Skin of body (tissue), 2 donors: ENCODE data around the gene ZFP36L1. TPM values are rescaled to one million over a fixed set of nuclear protein-coding genes. Genes with fewer than 3 reads are reported as not detected.
A peak's percentile ranks its signal among the peaks of the same experiment; 100 is the strongest.

Experiments
- DNase-seq: peaks from one replicate; lab custom pipeline; 2025; lab: John Stamatoyannopoulos, UW
- total RNA-seq: library from RNA; depleted of rRNA; stranded (reverse); fragments of >200 nt; gene quantifications from one replicate; pipeline ENCODE4 v1.2.3, GENCODE V29; 2014

The ZFP36L1 gene
- total RNA-seq, result 87.7 TPM

GRCh38 chr14:68792979-68793733, at the start of gene ZFP36L1:
ZFP36L1 (minus strand) TSS chr14:68793067; CDS start chr14:68792938, 129 bp downstream.
- peak; percentile 99 for DNase-seq

GRCh38 chr14:68842298-68842697, 49.4 kb upstream of the ZFP36L1 start:
- DNase-seq, result no peak

- no peak for DNase-seq
These were observed 48.3 kb upstream of the ZFP36L1 start for GRCh38 chr14:68841016-68841809.

- no peak for DNase-seq
These were observed 47.6 kb upstream of the ZFP36L1 start for GRCh38 chr14:68840454-68840853.

- DNase-seq, result no peak
These were observed 43.2 kb upstream of the ZFP36L1 start for GRCh38 chr14:68836082-68836481.

GRCh38 chr14:68834816-68835215, 41.9 kb upstream of the ZFP36L1 start:
- DNase-seq, result no peak

- peak; percentile 4 for DNase-seq
These were observed 35.8 kb upstream of the ZFP36L1 start for GRCh38 chr14:68828698-68829097.

GRCh38 chr14:68825729-68826128, 32.9 kb upstream of the ZFP36L1 start:
- no peak for DNase-seq

- DNase-seq, result no peak
These were observed 31.9 kb upstream of the ZFP36L1 start for GRCh38 chr14:68824517-68825347.

GRCh38 chr14:68824207-68824516, 31.3 kb upstream of the ZFP36L1 start:
- no peak for DNase-seq

- DNase-seq, result no peak
These were observed 30.8 kb upstream of the ZFP36L1 start for GRCh38 chr14:68823434-68824206.

- no peak for DNase-seq
These were observed 30.1 kb upstream of the ZFP36L1 start for GRCh38 chr14:68822926-68823325.

- no peak for DNase-seq
These were observed 29.3 kb upstream of the ZFP36L1 start for GRCh38 chr14:68822132-68822651.

- no peak for DNase-seq
These were observed 28.3 kb upstream of the ZFP36L1 start for GRCh38 chr14:68820999-68821683.

GRCh38 chr14:68820536-68820935, 27.7 kb upstream of the ZFP36L1 start:
- no peak for DNase-seq

- no peak for DNase-seq
These were observed 27.3 kb upstream of the ZFP36L1 start for GRCh38 chr14:68820119-68820518.

- peak; percentile 46 for DNase-seq
These were observed 26.4 kb upstream of the ZFP36L1 start for GRCh38 chr14:68819260-68819691.

GRCh38 chr14:68817506-68818212, 24.8 kb upstream of the ZFP36L1 start:
- no peak for DNase-seq

- no peak for DNase-seq
These were observed 24.1 kb upstream of the ZFP36L1 start for GRCh38 chr14:68816943-68817430.
